ENCODE results near the gene GLP1R.
"Not testable (repeated sequence)": the region's sequence is repeated elsewhere in the genome, so short reads cannot be mapped to it uniquely, and the experiment has no call there.

GLP1R gene

GRCh38 chr6:39088331-39088730 lies 39.8 kb downstream of the GLP1R start:
- peak; percentile 92 for DNase-seq

GRCh38 chr6:39090036-39090435 lies 41.5 kb downstream of the GLP1R start:
- no peak for DNase-seq

- DNase-seq, result no peak
Measured at GRCh38 chr6:39091220-39091619, 42.6 kb downstream of the GLP1R start.

- no peak for DNase-seq
Measured at GRCh38 chr6:39092124-39092523, 43.5 kb downstream of the GLP1R start.

- no peak for DNase-seq
Measured at GRCh38 chr6:39093149-39093708, 44.6 kb downstream of the GLP1R start.

GRCh38 chr6:39095578-39095977 lies 47.0 kb downstream of the GLP1R start:
- DNase-seq, result no peak

GRCh38 chr6:39100358-39100757 lies 51.8 kb downstream of the GLP1R start:
- DNase-seq, result peak; percentile 46

GRCh38 chr6:39102071-39102820 lies 53.7 kb downstream of the GLP1R start:
- no peak for DNase-seq

- no peak for DNase-seq
Measured at GRCh38 chr6:39102821-39103136, 54.2 kb downstream of the GLP1R start.

GRCh38 chr6:39104528-39104927 lies 55.9 kb downstream of the GLP1R start:
- DNase-seq, result no peak

GRCh38 chr6:39107034-39107433 lies 58.5 kb downstream of the GLP1R start:
- DNase-seq, result peak; percentile 17

GRCh38 chr6:39107641-39108040 lies 59.1 kb downstream of the GLP1R start:
- no peak for DNase-seq

GRCh38 chr6:39108041-39108839 lies 59.7 kb downstream of the GLP1R start:
- no peak for DNase-seq

GRCh38 chr6:39111280-39111679 lies 62.7 kb downstream of the GLP1R start:
- no peak for DNase-seq

GRCh38 chr6:39113788-39114187 lies 65.2 kb downstream of the GLP1R start:
- no peak for DNase-seq

GRCh38 chr6:39114388-39114703 lies 65.8 kb downstream of the GLP1R start:
- DNase-seq, result peak; percentile 48

- peak; percentile 94 for DNase-seq
Measured at GRCh38 chr6:39114704-39115599, 66.4 kb downstream of the GLP1R start, which contains the start of gene SAYSD1. TSS of gene SAYSD1 (minus strand) at chr6:39115186. CDS start at chr6:39115089, 97 bp downstream.

GRCh38 chr6:39118921-39119320 lies 70.3 kb downstream of the GLP1R start:
- DNase-seq, result no peak

GRCh38 chr6:39124114-39124513 lies 75.5 kb downstream of the GLP1R start:
- no peak for DNase-seq

- no peak for DNase-seq
Measured at GRCh38 chr6:39128106-39128505, 79.5 kb downstream of the GLP1R start.

GRCh38 chr6:39128832-39129231 lies 80.3 kb downstream of the GLP1R start:
- no peak for DNase-seq

- DNase-seq, result no peak
Measured at GRCh38 chr6:39130691-39131090, 82.1 kb downstream of the GLP1R start.

GRCh38 chr6:39134761-39135160 lies 86.2 kb downstream of the GLP1R start:
- not testable (repeated sequence) for DNase-seq
